Activated CD4-positive, alpha-beta T cell treated with anti-CD3 and anti-CD28 coated beads for 36 hours (primary cell): Measurements from ENCODE around the gene ZNF77. TPM values are rescaled to one million over a fixed set of nuclear protein-coding genes. Genes with fewer than 3 reads are reported as not detected.
"Not testable (repeated sequence)": the region's sequence is repeated elsewhere in the genome, so short reads cannot be mapped to it uniquely, and the experiment has no call there.

Source experiments
- ATAC-seq: fragments of 200-7000 bp; cut with Tn5 transposase; one replicate; pipeline ENCODE4 v1.10.0; 2021; ENCODE audit warnings: mild to moderate bottlenecking, moderate library complexity
- CTCF ChIA-PET: fragments of 350-600 bp; sonication (Branson Sonifier 250); formaldehyde crosslinking; loops from one replicate; lab custom pipeline; 2021; ENCODE audit warnings: antibody characterized with exemption; lab: Charles Lee
- POLR2A ChIA-PET: fragments of 350-600 bp; sonication (Branson Sonifier 250); formaldehyde crosslinking; loops from one replicate; lab custom pipeline; 2021; ENCODE audit warnings: antibody characterized with exemption, inconsistent platforms; lab: Charles Lee
- DNase-seq: peaks from one replicate; pipeline ENCODE4 v3.0.0-alpha.2; 2020
- H3K27ac Mint-ChIP-seq: one replicate; pipeline ENCODE4 v1.8.0; 2021; ENCODE audit warnings: mixed read lengths
- H3K27me3 Mint-ChIP-seq: one replicate; pipeline ENCODE4 v1.8.0; 2021; ENCODE audit warnings: mixed read lengths
- H3K36me3 Mint-ChIP-seq: one replicate; pipeline ENCODE4 v1.8.0; 2021; ENCODE audit warnings: low read depth, mixed read lengths
- H3K4me1 Mint-ChIP-seq: one replicate; pipeline ENCODE4 v1.8.0; 2021; ENCODE audit warnings: mixed read lengths
- H3K4me3 Mint-ChIP-seq: one replicate; pipeline ENCODE4 v1.8.0; 2021; ENCODE audit warnings: mild to moderate bottlenecking, moderate library complexity, mixed read lengths
- H3K9me3 Mint-ChIP-seq: one replicate; pipeline ENCODE4 v1.8.0; 2021; ENCODE audit warnings: low read depth, mixed read lengths
- intact Hi-C, 2 experiments: fragments of 100-400 bp; cut with DNase I in 1 of 2; cut with micrococcal nuclease in 1 of 2; formaldehyde crosslinking; loops; one replicate each; pipeline versions ENCODE4 v1.14.2 to v1.15.1; 2022 to 2024; cut with DNase I, micrococcal nuclease
- total RNA-seq, 2 experiments: library from RNA; stranded (reverse); gene quantifications; one replicate each; pipeline ENCODE4 v1.2.3, GENCODE V29; 2021

Gene ZNF77
- total RNA-seq, 2 experiments from 2014 or later: 4.3 to 4.8 TPM

DNA sequence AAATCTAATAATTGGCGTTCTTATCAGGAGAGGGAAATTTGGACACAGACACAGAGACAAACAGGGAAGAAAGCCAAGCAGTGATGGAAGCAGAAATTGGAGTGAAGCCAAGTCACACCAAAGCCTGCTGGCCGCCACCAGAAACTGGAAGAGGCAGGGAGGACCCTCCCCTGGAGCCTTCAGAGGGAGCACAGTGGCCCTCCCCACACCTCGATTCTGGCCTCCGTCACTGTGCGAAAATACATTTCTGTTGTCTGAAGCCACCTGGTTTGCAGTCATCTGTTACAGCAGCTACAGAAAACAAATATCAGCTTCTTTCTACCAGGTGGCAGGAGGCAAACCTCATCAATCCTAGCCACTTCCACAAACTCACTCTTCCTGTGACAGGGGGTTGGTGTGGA, 24.3 kb upstream of the ZNF77 start:
- Mint-ChIP-seq H3K27ac (no peak overlapping the region), H3K4me1 (no peaks in the 10 kb centered on the region), H3K27me3 (no peaks in the 10 kb centered on the region), H3K9me3 (no peaks in the 10 kb centered on the region), H3K36me3 (no peaks in the 10 kb centered on the region), H3K4me3 (no peak overlapping the region)
- CTCF ChIA-PET: interaction anchor here (1.1 kb wide), 2 partner anchors 11 to 67 kb away, joined by 3 read pairs; no protein-coding TSS in a partner anchor
- ATAC-seq: no peak
- intact Hi-C loops: no loop called here
- POLR2A ChIA-PET: no interaction called here
- DNase-seq: no peak

GRCh38 chr19:2967972-2968371, 23.2 kb upstream of the ZNF77 start:
- DNase-seq (no peak), ATAC-seq (no peak)
- no peaks in the 10 kb centered on the region for H3K27me3 Mint-ChIP-seq
- H3K4me3 Mint-ChIP-seq: no peak overlapping the region
- ChIA-PET POLR2A (no interaction called here), CTCF (interaction anchor here (0.7 to 1.4 kb wide), 4 partner anchors 10 to 261 kb away, joined by 3 read pairs; no protein-coding TSS in a partner anchor)
- no peak overlapping the region for H3K27ac Mint-ChIP-seq
- intact Hi-C loops: no loop called here
- no peaks in the 10 kb centered on the region for H3K36me3 Mint-ChIP-seq
- H3K4me1 Mint-ChIP-seq: no peaks in the 10 kb centered on the region
- no peaks in the 10 kb centered on the region for H3K9me3 Mint-ChIP-seq

GRCh38 chr19:2964874-2965273, 20.1 kb upstream of the ZNF77 start:
- Mint-ChIP-seq H3K4me3 (no peak overlapping the region), H3K9me3 (no peaks in the 10 kb centered on the region), H3K4me1 (peaks cover 5% of the 10 kb centered on the region), H3K27me3 (no peaks in the 10 kb centered on the region), H3K36me3 (no peaks in the 10 kb centered on the region), H3K27ac (no peak overlapping the region)
- POLR2A ChIA-PET: no interaction called here
- ATAC-seq (no peak), DNase-seq (no peak)
- CTCF ChIA-PET: interaction anchor here (0.5 to 4.2 kb wide), 7 partner anchors 15 to 940 kb away, joined by 3 to 28 read pairs (median 3); no protein-coding TSS in a partner anchor
- intact Hi-C loops: loop anchor here in 1 of 2 experiments (5.0 kb wide), 1 partner anchor 97 kb away; the partner anchor contains the start of gene TLE5

GRCh38 chr19:2963631-2964030, 18.9 kb upstream of the ZNF77 start:
- H3K9me3 Mint-ChIP-seq, H3K27me3 Mint-ChIP-seq, H3K36me3 Mint-ChIP-seq, H3K27ac Mint-ChIP-seq, ATAC-seq, DNase-seq, H3K4me3 Mint-ChIP-seq, POLR2A ChIA-PET, H3K4me1 Mint-ChIP-seq: not testable (repeated sequence)
- intact Hi-C loops: loop anchor here in 1 of 2 experiments (5.0 kb wide), 1 partner anchor 99 kb away; the partner anchor contains the start of gene TLE5
- CTCF ChIA-PET: interaction anchor here (0.5 to 4.2 kb wide), 7 partner anchors 13 to 225 kb away, joined by 3 to 28 read pairs (median 8); partner anchors contain the start of gene TLE6

- Mint-ChIP-seq H3K36me3 (no peaks in the 10 kb centered on the region), H3K27me3 (no peaks in the 10 kb centered on the region), H3K27ac (no peak overlapping the region), H3K4me3 (no peak overlapping the region), H3K4me1 (peaks cover 5% of the 10 kb centered on the region), H3K9me3 (no peaks in the 10 kb centered on the region)
- ATAC-seq (no peak), DNase-seq (no peak)
- intact Hi-C loops: loop anchor here in 1 of 2 experiments (5.0 kb wide), 1 partner anchor 99 kb away; the partner anchor contains the start of gene TLE5
- ChIA-PET CTCF (interaction anchor here (0.5 to 4.2 kb wide), 14 partner anchors 11 to 341 kb away, joined by 3 to 28 read pairs (median 4); partner anchors contain the start of gene TLE6), POLR2A (no interaction called here)
These were observed 18.4 kb upstream of the ZNF77 start for GRCh38 chr19:2963122-2963521.

- intact Hi-C loops: loop anchor here (1.0 to 5.0 kb wide), 10 partner anchors 15 to 288 kb away; partner anchors contain the start of genes TLE5 (in 2 of the 2) and TLE6 (in 1 of the 2)
- H3K9me3 Mint-ChIP-seq: no peaks in the 10 kb centered on the region
- CTCF ChIA-PET: interaction anchor here (0.5 to 4.2 kb wide), 22 partner anchors 10 to 314 kb away, joined by 3 to 28 read pairs (median 4); partner anchors contain the start of gene TLE6
- peak overlapping the region; percentile 65 for H3K27ac Mint-ChIP-seq
- H3K36me3 Mint-ChIP-seq: no peaks in the 10 kb centered on the region
- H3K4me1 Mint-ChIP-seq: peaks cover 5% of the 10 kb centered on the region
- peak; percentile 64 for DNase-seq
- ATAC-seq: peak; percentile 84
- peak overlapping the region; percentile 38 for H3K4me3 Mint-ChIP-seq
- POLR2A ChIA-PET: no interaction called here
- H3K27me3 Mint-ChIP-seq: no peaks in the 10 kb centered on the region
These were observed 17.4 kb upstream of the ZNF77 start for GRCh38 chr19:2962018-2962670.

- H3K27ac Mint-ChIP-seq: no peak overlapping the region
These were observed 15.3 kb upstream of the ZNF77 start for GRCh38 chr19:2960120-2960519.

DNA sequence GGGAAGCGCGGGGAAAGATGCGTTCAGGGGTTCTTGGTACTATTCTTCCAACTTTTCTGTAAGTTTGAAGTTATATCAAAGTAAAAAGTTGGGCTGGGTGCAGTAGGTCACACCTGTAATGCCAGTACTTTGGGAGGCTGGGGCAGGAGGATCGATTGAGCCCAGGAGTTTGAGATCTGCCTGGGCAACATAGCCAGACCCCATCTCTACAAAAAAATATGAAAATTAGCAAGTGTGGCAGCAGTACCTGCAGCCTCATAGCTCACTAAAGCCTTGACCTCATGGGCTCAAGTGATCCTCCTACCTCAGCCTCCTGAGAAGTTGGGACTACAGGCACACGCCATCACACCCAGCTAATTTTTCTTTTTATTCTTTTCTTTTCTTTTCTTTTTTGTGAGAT, 12.4 kb upstream of the ZNF77 start:
- no peaks in the 10 kb centered on the region for H3K9me3 Mint-ChIP-seq
- H3K27ac Mint-ChIP-seq: no peak overlapping the region
- no peak overlapping the region for H3K4me3 Mint-ChIP-seq
- ChIA-PET CTCF (interaction anchor here (1.7 kb wide), 1 partner anchor 147 kb away, joined by 5 read pairs; no protein-coding TSS in a partner anchor), POLR2A (no interaction called here)
- H3K36me3 Mint-ChIP-seq: no peaks in the 10 kb centered on the region
- intact Hi-C loops: no loop called here
- ATAC-seq (no peak), DNase-seq (no peak)
- H3K4me1 Mint-ChIP-seq: peaks cover 3% of the 10 kb centered on the region
- no peaks in the 10 kb centered on the region for H3K27me3 Mint-ChIP-seq

More at GRCh38 chr19:2960120-2960519, 15.3 kb upstream of the ZNF77 start:
- POLR2A ChIA-PET: no interaction called here
- DNase-seq: no peak
- no peak overlapping the region for H3K4me3 Mint-ChIP-seq
- H3K4me1 Mint-ChIP-seq: peaks cover 5% of the 10 kb centered on the region
- H3K9me3 Mint-ChIP-seq: no peaks in the 10 kb centered on the region
- no peak for ATAC-seq
- CTCF ChIA-PET: interaction anchor here (1.7 to 1.8 kb wide), 2 partner anchors 9 to 144 kb away, joined by 7 to 14 read pairs; no protein-coding TSS in a partner anchor
- no peaks in the 10 kb centered on the region for H3K36me3 Mint-ChIP-seq
- intact Hi-C loops: loop anchor here in 1 of 2 experiments (5.0 kb wide), 1 partner anchor 102 kb away; the partner anchor contains the start of gene TLE5
- no peaks in the 10 kb centered on the region for H3K27me3 Mint-ChIP-seq

DNA sequence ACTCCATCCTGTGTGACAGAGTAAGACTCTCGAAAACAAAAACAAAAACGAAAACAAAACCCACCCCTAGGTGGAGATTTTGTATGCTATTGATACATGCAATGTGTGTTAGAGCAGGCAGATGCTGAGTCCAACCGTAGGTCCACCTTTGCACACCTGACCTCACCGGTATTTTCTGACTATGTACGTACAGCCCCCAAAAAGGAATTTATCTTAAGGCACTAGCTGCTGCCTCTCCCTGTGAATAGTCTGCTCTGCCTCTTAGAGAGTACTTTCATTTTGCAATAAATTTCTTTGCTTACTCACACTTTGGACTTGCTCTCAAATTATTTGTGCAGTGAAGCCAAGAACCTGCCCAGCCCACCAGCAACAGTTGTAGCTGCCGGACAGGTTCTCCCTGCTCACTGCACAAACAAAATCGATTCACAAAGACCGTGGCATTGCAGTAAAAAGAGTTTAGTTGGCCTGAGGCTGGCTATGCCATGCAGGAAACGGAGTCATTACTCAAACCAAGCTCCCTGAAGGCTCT, 8.2 kb upstream of the ZNF77 start:
- ATAC-seq (no peak), DNase-seq (no peak)
- H3K4me1 Mint-ChIP-seq: peaks cover 12% of the 10 kb centered on the region
- H3K9me3 Mint-ChIP-seq: no peaks in the 10 kb centered on the region
- POLR2A ChIA-PET: no interaction called here
- H3K27ac Mint-ChIP-seq: no peak overlapping the region
- peaks cover 2% of the 10 kb centered on the region for H3K36me3 Mint-ChIP-seq
- H3K4me3 Mint-ChIP-seq: no peak overlapping the region
- intact Hi-C loops: loop anchor here (5.0 kb wide), 2 partner anchors 234 to 554 kb away; partner anchors contain the start of genes FZR1 (in 1 of the 2) and NCLN (in 1 of the 2)
- CTCF ChIA-PET: interaction anchor here (0.6 to 3.6 kb wide), 5 partner anchors 9 to 232 kb away, joined by 3 to 24 read pairs (median 3); no protein-coding TSS in a partner anchor
- no peaks in the 10 kb centered on the region for H3K27me3 Mint-ChIP-seq

DNA sequence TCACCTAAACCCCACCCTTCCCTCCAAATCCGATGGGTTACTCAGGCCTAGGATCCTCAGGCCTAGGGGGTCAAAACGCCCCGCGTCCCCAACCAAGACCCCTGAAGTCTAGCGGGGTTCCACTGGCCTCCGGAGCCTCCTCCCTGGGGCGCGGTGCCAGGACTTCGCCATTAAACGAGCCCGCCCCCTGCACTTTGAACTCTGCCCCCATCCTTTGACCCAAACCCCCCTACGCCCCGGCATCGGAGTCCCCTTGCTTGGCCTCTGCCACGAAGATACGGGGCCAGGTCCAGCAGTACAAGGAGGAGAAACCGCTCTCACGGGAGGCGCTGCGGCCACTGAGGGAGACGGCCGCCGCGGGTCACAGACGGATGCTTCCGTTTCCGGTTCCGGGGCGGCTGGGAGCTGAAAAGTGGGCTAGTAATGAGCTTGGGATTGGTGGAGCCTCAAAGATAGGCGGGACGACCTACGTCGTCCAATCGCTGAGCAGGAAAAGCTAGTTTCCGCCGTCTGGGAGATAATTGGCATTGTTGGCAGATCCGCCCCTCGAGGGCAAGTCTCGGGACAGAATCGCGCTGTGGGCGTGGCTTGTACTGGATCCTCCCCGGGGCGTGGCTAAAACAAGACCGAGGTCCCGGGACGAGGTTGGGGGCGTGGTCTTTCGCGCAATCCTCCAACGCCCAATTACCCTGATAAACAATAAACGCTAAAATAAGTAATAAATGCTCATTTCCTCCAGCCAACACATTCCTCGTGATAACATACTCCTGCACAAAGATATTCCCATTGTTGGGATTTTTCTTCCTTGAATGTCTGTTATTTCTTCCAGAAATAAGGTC, 5.7 kb upstream of the ZNF77 start:
- peak overlapping the region; percentile 95 for H3K4me3 Mint-ChIP-seq
- H3K4me1 Mint-ChIP-seq: peaks cover 14% of the 10 kb centered on the region
- ChIA-PET POLR2A (interaction anchor here (0.5 to 1.2 kb wide), 8 partner anchors 9 to 1040 kb away, joined by 3 to 11 read pairs (median 4); partner anchors contain the start of genes ZNF555 and ZNF57), CTCF (interaction anchor here (0.5 to 3.6 kb wide), 55 partner anchors 9 to 1818 kb away, joined by 3 to 24 read pairs (median 4); partner anchors contain the start of genes GNG7, MRPL54, NCLN and TLE6)
- intact Hi-C loops: loop anchor here (1.0 to 5.0 kb wide), 17 partner anchors 27 to 811 kb away; partner anchors contain the start of genes NCLN (in 2 of the 2), APBA3 (in 1 of the 2), FZR1 (in 1 of the 2) and GNA11 (in 1 of the 2)
- H3K36me3 Mint-ChIP-seq: peaks cover 2% of the 10 kb centered on the region
- H3K9me3 Mint-ChIP-seq: no peaks in the 10 kb centered on the region
- DNase-seq (peak; percentile 100), ATAC-seq (peak; percentile 99)
- peak overlapping the region; percentile 95 for H3K27ac Mint-ChIP-seq
- H3K27me3 Mint-ChIP-seq: no peaks in the 10 kb centered on the region
